Measurements from ENCODE around the gene PCGF1. TPM values are rescaled to one million over a fixed set of nuclear protein-coding genes. Genes with fewer than 3 reads are reported as not detected.

PCGF1 gene
- total and polyA plus RNA-seq, 2 of the 13 experiments (the other 11 are each of a cell fraction or from before 2014, with no cell fraction given): 20.4 to 22.6 TPM

- TF ChIP-seq ZBTB40 (IDR thresholded peaks at IDR 0.05) (no peak), ZBTB40 (CRISPR knock-in tag; IDR thresholded peaks at IDR 0.05) (no peak), ZNF207 (IDR thresholded peaks at IDR 0.05; ENCODE audit: borderline replicate concordance) (no peak), GATAD1 (CRISPR knock-in tag; IDR thresholded peaks at IDR 0.05) (peak; percentile 93), KLF12 (CRISPR knock-in tag; IDR thresholded peaks at IDR 0.05; ENCODE audit: borderline replicate concordance) (peak; percentile 83; the same call in 1 of the 2 replicates), ZNF225 (CRISPR knock-in tag; IDR thresholded peaks at IDR 0.05) (no peak; the same call in 1 of the 2 replicates), NFE2L1 (CRISPR knock-in tag; IDR thresholded peaks at IDR 0.05; ENCODE audit: borderline replicate concordance) (no peak), SKIL (CRISPR knock-in tag; IDR thresholded peaks at IDR 0.05; ENCODE audit: borderline replicate concordance) (no peak; the same call in 1 of the 2 replicates), POLR2AphosphoS2 (IDR thresholded peaks at IDR 0.05; ENCODE audit: low read depth, low read length) (peak; percentile 83), ZNF431 (CRISPR knock-in tag; IDR thresholded peaks at IDR 0.05; ENCODE audit: borderline replicate concordance, low read depth) (no peak; the same call in 1 of the 2 replicates), FOSL2 (CRISPR knock-in tag; IDR thresholded peaks at IDR 0.05) (peak; percentile 44), HNRNPH1 (optimal IDR thresholded peaks at IDR 0.05; ENCODE audit: low read depth, low read length) (no peak), BCL6 (CRISPR knock-in tag; IDR thresholded peaks at IDR 0.05) (peak; percentile 64), STAG1 (CRISPR knock-in tag; IDR thresholded peaks at IDR 0.05) (peak; percentile 64), ZNF75D (CRISPR knock-in tag; IDR thresholded peaks at IDR 0.05; ENCODE audit: borderline replicate concordance) (no peak), ZNF24 (IDR thresholded peaks at IDR 0.05) (no peak), SYNCRIP (IDR thresholded peaks at IDR 0.05; ENCODE audit: insufficient read depth, low read depth, low read length) (no peak)
- TF ChIP-seq, protein P1, sequence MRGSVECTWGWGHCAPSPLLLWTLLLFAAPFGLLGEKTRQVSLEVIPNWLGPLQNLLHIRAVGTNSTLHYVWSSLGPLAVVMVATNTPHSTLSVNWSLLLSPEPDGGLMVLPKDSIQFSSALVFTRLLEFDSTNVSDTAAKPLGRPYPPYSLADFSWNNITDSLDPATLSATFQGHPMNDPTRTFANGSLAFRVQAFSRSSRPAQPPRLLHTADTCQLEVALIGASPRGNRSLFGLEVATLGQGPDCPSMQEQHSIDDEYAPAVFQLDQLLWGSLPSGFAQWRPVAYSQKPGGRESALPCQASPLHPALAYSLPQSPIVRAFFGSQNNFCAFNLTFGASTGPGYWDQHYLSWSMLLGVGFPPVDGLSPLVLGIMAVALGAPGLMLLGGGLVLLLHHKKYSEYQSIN (CRISPR knock-in tag; IDR thresholded peaks at IDR 0.05; ENCODE audit: borderline replicate concordance): no peak
Measured at GRCh38 chr2:74507145-74507925, at the start of gene PCGF1 (continued).
